ENCODE data around the gene KCNS1. TPM values are rescaled to one million over a fixed set of nuclear protein-coding genes. Genes with fewer than 3 reads are reported as not detected.

KCNS1 gene
- total RNA-seq, 1 experiment from 2014 or later: 0.98 TPM

GRCh38 chr20:45056473-45057173 lies 44.3 kb downstream of the KCNS1 start:
- Histone ChIP-seq H3T11ph (ENCODE audit: low read length) (no peak overlapping the region), H3K27me3 (ENCODE audit: insufficient read depth, low read length) (no peaks in the 10 kb centered on the region), H4K5ac (ENCODE audit: insufficient read length, low read depth, low read length) (no peak overlapping the region), H2BK120ac (ENCODE audit: low read depth, low read length, poor library complexity, severe bottlenecking) (no peak overlapping the region), H3K9me3 (ENCODE audit: control insufficient read depth, low read depth, low read length) (no peaks in the 10 kb centered on the region), H3K23ac (ENCODE audit: insufficient read length, low read depth, low read length) (no peak overlapping the region), H3K14ac (ENCODE audit: insufficient read depth, low read length) (no peak overlapping the region), H3K79me1 (ENCODE audit: insufficient read depth, low read depth, low read length, poor library complexity, severe bottlenecking) (peaks cover 4% of the 10 kb centered on the region), H2BK5ac (ENCODE audit: insufficient read length, low read length) (no peak overlapping the region), H3K27ac (ENCODE audit: insufficient read length, low read depth, low read length) (no peak overlapping the region), H3K56ac (ENCODE audit: insufficient read length, low read depth, low read length) (no peak overlapping the region), H4K8ac (replicated peaks; ENCODE audit: insufficient read length, low read depth, low read length) (no peak overlapping the region), H3K4ac (ENCODE audit: low read depth, low read length) (no peak overlapping the region), H4K91ac (ENCODE audit: insufficient read length, low read depth, low read length) (no peak overlapping the region), H2AFZ (ENCODE audit: low read length) (no peak overlapping the region), H3K79me2 (ENCODE audit: insufficient read depth, low read length) (no peaks in the 10 kb centered on the region), H3K23me2 (ENCODE audit: insufficient read length, low read depth, low read length, poor library complexity, severe bottlenecking) (no peaks in the 10 kb centered on the region), H3K4me1 (ENCODE audit: insufficient read depth, low read length) (no peaks in the 10 kb centered on the region), H4K20me1 (ENCODE audit: control insufficient read depth, insufficient read depth, insufficient read length) (no peaks in the 10 kb centered on the region), H2BK20ac (ENCODE audit: low read depth, low read length, poor library complexity, severe bottlenecking) (no peak overlapping the region), H3K18ac (ENCODE audit: insufficient read length, low read depth, low read length) (no peak overlapping the region), H2AK5ac (ENCODE audit: insufficient read length, low read length) (no peak overlapping the region), H2BK12ac (ENCODE audit: insufficient read length, low read depth, low read length) (no peak overlapping the region), H2BK15ac (ENCODE audit: low read depth, low read length) (no peak overlapping the region), H3K4me2 (ENCODE audit: insufficient read depth, insufficient read length, low read length) (no peak overlapping the region), H3K9ac (ENCODE audit: extremely low read depth, insufficient read length, low read length) (no peak overlapping the region)
- Mint-ChIP-seq H3K9me3 (no peaks in the 10 kb centered on the region), H3K27ac (no peak overlapping the region), H3K36me3 (ENCODE audit: insufficient read depth in 1 of 3, low read depth in 3 of 3) (peaks cover 0 to 10% (median 7%) of the 10 kb centered on the region in 3 experiments; a peak in 3 of 7 replicates), H3K27me3 (ENCODE audit: low read depth) (no peaks in the 10 kb centered on the region), H3K4me1 (peaks cover 7 to 9% of the 10 kb centered on the region in 2 experiments), H3K4me3 (no peak overlapping the region)
- no peak for TF ChIP-seq CTCF (conservative IDR thresholded peaks at IDR 0.05)
- no CpG with 5 or more reads among the region's 8 CpGs for WGBS (ENCODE audit: extremely low coverage, insufficient read length, low lambda C conversion rate)
- no peak for DNase-seq
